HG02840 (cell line): ENCODE data around the gene UGT3A1.
"Not testable (repeated sequence)": the region's sequence is repeated elsewhere in the genome, so short reads cannot be mapped to it uniquely, and the experiment has no call there.

ENCODE experiments used
- ATAC-seq: cut with Tn5 transposase; IDR thresholded peaks from one replicate; pipeline ENCODE4 v1.9.1; 2021; ENCODE audit warnings: mild to moderate bottlenecking, moderate library complexity, moderate number of reproducible peaks; ENCODE audit not compliant: unreplicated experiment, low FRiP score

Gene UGT3A1, protein sequence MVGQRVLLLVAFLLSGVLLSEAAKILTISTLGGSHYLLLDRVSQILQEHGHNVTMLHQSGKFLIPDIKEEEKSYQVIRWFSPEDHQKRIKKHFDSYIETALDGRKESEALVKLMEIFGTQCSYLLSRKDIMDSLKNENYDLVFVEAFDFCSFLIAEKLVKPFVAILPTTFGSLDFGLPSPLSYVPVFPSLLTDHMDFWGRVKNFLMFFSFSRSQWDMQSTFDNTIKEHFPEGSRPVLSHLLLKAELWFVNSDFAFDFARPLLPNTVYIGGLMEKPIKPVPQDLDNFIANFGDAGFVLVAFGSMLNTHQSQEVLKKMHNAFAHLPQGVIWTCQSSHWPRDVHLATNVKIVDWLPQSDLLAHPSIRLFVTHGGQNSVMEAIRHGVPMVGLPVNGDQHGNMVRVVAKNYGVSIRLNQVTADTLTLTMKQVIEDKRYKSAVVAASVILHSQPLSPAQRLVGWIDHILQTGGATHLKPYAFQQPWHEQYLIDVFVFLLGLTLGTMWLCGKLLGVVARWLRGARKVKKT

DNA sequence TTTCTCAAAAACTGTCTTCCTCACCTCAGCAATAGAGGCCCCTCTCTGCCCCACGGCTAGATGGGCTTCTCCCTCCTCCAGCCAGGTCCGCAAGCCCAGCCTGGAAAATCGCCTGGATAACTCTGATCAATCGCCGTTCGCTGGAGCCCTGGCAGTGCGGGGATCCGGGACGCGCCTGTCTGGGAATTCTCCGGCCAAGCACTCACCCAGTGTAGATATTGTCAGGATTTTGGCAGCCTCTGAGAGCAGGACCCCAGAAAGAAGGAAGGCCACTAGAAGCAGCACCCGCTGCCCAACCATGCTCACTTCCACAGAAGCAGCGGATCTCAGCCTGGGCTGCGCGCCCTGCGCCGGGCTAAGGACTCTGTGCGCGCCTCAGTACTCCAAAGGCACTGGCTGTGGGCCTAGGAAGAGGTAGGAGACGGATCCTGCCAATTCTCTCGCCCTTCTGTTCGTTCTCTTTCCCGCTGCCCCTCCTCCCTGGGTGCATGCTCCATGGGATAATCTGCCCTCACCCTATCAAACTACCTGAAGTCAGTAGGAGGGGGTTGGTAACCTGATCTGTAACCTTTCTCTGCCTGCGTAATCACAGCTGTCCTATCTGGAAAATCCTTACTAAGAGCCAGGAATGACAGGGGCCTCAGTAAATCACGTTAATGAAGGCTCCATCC, at the start of gene UGT3A1:
Gene UGT3A1 (minus strand): TSS at position 450 of the 671 bp plus-strand sequence. CDS start 150 bp downstream, at position 300.
- no peak for ATAC-seq

DNA sequence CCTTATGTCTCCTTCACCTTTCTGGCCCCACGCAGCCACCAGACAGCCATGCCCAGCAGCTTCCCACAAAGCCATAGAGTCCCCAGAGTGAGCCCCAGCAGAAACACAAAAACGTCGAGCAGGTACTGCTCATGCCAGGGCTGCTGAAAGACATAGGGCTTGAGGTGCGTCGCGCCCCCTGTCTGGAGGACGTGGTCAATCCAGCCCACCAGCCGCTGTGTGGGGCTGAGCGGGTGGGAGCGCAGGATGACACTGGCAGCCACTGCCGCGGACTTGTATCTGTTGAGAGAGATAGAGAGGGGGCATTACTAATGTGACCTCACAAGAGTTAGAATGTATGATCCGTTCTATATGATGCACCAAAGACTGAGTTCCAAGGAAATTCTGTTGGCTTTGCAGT, 44.5 kb upstream of the UGT3A1 start:
- ATAC-seq, result no peak

DNA sequence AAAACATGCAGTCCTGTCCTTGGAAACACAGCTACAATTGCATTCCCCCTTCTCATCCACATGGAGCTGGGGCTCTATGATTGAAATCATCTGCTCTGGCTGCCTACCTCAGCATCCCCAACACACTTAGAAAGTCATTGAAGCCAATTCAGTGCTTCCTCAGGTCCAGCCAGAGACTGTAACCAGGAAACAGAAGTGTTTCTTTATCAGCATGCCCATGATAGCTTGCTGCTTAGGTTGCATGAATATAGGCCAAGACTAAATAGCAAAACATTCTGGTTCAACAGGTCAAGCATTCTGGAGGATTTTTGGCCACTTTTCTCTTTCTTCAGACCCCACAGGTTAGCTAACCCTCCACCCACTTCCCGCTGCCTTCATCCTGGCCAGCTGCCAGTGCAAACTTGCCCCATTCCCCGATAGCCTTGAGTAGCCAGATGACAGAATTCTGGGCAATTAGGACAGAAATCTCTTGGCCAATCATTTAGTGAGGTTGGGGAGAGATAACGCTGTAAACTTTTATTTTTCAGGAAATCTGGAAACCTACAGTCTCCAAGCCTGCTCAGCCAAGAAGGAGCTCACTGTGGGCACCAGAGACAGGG, 43.4 kb upstream of the UGT3A1 start:
- not testable (repeated sequence) for ATAC-seq

DNA sequence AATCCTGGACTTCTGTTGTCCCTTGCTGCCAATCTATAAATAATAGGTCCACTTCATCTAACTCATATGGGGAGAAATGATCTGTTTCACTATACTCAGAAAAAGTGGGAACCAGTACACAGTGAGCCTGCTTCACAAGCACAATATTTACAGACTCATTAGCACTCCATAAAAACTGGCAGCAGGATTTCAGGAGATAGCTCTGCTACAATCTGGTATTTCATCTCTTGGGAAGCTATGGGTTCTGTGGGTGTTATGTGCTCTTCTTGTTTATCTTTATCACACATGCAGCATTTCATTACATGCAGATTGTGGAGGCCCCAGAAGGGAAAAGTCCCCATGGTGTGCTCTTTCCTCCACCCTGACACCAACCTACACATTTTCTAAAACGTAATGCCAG, 42.3 kb upstream of the UGT3A1 start:
- no peak for ATAC-seq

DNA sequence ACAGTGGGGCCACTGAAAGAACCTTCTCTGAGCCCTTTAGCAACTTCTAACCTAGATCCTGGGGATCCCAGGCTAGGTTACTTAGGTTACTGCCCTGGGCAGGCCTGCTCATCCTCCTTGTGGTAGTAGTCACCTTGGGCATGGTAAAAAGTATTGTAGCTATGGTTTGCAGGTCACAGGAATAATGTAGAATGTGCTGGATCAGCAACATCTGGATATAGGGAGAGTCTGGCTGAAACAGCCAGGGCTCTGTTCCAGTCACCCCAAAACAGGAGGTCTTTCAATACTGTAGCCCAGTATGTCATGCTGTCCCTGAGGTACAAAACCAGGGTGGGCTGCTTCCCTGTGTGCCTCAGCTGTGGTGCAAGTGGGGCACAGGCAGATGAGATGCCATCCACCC, 41.9 kb upstream of the UGT3A1 start:
- no peak for ATAC-seq

DNA sequence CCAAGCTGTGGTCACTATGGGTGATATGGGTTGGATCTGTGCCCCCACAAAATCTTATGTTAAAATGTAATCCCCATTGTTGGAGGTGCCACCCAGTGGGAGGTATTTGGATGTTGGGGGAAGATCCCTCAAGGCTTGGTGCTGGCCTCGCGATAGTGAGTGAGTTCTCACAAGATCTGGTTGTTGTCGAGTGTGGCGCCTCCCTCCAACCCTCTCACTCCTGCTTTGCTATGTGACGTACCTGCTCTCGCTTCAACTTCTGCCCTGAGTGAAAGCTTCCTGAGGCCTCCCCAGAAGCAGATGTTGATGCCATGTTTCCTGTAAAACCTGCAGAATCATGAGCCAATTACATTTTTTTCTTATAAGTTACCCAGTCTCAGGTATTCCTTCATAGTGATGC, 40.0 kb upstream of the UGT3A1 start:
- ATAC-seq, result no peak

DNA sequence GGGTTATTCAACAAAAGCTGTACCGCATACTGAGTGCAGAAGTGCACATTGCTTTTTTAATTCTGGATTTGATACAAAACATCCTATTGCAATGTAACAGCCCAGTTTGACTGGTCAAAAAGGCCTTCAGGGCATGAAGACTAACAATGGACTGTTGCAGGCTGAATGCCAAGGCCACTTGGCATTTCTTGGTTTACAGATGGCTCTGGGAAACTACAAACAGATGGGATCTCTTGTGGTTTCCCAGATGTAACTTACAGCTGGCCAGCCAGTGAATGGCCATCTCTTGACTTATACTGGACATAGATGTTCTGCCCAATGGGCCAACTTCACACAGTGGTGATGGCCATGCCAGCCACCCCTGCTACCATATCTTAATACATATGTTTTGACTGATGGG, 38.7 kb upstream of the UGT3A1 start:
- no peak for ATAC-seq

DNA sequence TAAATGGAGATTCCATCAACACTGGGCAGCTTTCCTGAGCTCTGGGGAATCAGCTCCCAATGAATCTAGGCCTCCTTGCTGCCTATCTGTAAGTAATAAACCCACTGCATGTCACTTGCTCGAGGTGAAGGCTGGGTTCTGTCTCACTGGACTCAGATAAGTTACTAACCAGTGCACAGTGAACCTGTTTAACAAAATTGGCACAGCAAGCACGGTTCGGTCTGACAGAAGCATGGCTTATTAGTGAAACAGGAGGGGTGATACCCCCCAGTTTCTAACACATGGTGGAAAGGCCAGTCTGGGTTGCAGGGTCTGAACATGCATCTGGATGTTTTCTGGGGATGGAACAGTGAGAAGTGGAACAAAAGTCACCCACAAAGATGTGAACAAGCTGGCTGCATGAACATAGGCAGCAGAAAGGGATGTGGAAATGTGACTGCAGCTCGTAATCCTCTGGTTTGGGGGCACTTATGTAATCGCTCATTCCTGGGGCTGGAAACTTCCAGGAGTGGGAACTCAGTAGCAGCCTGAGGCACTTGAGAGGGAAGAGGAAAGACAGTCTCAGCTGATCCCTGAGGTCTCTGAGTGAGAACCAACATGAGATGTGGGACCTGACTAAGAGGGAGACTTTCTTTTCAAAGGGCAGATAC, 37.8 kb upstream of the UGT3A1 start:
- ATAC-seq, result no peak

DNA sequence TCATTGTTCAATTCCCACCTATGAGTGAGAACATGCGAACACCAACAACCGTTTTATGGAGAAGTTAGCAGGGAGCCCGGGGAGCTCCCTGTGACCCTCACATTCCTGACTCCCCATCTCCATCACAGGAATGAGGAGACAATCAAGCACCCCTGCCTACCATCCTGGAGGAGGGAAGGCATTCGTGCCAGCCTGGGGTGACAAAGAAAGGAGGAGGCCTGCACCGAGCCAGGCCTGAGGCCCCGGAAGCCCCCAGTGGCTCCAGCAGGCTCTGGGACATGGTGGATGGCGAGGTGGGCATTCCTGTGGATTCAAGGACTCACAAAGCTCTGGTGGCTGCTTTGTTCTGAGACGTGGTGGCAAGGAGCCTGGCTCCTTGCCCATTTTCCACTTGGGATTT, 36.5 kb upstream of the UGT3A1 start:
- no peak for ATAC-seq

DNA sequence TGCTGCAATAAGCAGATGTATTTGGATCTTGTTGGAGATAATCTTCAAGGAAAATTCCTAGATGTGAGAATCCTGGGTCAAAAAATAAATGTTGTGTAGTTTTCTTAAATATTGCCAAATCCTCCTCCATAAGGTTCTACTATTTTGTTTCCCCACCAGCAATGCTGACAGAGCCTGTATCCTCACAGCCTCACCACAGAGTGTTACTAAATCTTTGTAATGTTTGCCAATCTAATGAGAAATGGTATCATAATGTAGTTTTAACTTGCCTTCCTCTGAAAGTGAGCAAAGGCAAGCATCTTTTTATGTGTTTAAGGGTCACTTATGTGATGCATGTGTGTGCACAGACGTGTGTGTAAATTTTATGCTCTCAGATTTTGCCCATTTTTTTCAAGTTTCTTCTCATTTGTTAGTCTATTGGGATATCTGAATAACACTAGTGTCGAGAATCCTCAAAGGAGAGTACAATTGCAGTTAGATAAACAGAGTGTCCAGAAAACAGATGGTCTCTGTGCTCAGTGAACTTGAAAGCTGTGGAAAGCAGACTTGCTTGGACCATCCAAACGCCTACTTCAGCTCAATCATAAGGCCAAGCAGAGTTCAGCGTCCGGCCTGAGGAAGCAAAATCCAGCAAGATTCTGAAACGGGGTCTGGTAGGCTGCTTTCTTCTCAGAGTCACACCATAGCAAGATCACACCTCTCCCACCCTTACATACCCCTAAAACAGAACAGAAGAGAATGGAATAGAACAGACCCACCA, 35.7 kb upstream of the UGT3A1 start:
- no peak for ATAC-seq

DNA sequence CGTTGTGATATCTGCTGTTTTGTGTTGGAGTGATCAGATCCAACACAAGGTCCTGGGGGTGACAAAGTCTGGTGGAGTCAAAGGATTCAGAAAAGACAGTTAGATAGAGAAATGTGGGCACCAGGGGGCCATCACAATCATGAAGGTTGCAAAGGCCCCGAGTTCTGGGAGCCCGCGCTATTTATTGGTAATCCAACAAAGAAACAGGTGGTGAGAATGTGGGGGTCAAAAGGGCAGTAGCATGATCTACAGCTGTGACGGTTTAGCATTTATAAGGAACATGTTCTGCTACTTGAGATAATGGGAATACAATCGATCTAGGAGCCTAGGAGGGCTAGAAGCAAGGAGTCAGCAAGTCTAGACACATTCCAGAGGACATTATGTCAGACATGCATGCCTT, 31.1 kb upstream of the UGT3A1 start:
- not testable (repeated sequence) for ATAC-seq

DNA sequence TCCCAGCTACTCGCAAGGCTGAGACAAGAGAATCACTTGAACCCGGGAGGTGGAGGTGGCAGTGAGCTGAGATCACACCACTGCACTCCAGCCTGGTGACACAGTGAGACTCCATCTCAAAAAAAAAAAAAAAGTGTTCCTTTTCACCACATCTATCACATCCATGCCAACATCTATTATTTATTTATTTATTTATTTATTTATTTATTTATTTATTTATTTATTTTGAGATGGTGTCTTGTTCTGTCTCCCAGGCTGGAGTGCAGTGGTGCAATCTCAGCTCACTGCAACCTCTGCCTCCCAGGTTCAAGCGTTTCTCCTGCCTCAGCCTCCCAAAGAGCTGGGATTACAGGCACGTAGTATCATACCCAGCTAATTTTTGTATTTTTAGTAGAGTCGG, 28.4 kb upstream of the UGT3A1 start:
- ATAC-seq, result not testable (repeated sequence)

DNA sequence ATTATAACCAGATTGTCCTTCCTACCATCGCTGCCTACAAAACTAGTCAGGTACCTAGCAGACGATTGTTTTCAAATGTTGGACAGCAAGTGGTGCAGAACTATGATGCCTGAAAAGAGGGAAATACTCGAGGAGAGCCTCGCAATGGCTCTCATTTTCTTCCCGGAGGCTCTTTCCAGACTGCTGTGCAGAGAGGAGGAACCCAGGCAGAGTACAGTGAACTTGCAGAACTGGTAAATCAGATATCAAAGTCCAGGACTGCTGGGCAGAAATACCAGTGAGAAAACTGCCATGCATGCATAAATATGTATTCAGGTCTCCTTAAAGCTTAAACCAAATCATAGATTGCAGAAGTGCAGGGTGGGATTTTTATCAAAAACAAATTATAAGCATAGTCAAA, 26.4 kb upstream of the UGT3A1 start:
- ATAC-seq, result no peak

DNA sequence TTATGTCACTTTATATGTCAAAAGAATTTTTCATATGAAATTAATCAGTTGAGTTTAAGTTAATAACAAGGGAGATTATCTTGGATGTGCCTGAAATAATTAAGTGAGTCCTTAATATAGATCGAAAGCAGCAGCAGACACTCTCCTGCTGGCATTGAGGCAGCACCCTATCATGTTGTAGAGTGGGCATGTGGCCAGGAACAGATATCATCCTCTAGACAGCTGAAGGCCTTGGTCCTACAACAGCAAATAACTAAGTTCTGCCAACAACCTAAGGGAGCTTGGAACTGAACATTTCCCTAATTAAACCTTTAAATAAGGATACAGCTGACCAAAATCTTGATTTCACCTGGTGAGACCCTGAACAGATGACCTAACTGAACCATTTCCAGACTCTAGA, 25.8 kb upstream of the UGT3A1 start:
- ATAC-seq, result no peak

DNA sequence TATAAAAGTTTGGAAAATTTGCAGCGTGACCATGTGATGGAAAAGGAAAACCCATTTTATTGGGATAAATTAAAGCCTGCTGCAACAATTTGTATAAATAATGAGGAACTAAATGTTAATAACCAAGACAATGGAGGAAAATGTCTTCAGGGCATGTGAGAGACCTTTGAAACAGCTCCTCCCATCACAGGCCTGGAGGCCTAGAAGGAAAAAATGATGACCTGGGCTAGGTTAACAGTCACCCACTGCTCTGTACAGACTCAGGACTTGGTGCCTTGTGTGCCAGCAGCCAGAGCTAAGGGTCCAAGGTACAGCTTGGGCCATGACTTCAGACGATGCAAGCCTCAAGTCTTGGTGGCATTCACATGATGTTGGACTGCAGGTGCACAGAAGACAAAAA, 22.0 kb upstream of the UGT3A1 start:
- ATAC-seq, result no peak

DNA sequence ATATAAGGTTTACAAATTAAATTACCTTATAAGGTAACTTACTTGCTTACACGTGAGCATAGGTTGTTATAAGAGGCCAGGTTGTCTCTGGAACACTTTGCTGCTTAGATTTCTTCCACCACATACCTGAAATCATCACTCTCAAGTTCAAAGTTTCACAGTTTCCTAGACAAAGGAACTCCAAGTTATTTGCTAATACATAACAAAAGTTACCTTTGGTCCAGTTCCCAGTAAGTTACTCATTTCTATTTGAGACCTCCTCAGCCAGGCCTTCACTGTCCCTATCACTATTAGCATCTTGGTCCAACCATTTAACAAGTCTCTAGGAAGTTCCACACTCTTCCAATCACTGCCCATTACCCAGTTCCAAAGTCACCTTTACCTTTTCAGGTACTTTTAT, 18.5 kb upstream of the UGT3A1 start:
- ATAC-seq, result no peak

DNA sequence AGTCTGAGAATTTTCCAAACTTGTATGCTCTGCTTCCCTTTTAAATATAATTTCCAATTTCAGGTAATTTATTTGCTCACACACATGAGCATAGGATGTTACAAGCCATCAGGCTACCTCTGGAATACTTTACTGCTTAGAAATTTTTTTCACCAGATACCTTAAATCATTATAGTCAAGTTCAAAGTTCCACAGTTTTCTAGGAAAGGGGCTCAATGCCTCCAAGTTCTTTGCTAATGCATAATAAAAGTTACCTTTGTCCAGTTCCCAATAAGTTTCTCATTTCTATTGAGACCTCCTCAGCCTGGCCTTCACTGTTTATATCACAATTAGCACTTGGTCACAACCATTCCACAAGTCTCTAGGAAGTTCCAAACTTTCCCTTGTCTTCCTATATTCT, 16.2 kb upstream of the UGT3A1 start:
- no peak for ATAC-seq

DNA sequence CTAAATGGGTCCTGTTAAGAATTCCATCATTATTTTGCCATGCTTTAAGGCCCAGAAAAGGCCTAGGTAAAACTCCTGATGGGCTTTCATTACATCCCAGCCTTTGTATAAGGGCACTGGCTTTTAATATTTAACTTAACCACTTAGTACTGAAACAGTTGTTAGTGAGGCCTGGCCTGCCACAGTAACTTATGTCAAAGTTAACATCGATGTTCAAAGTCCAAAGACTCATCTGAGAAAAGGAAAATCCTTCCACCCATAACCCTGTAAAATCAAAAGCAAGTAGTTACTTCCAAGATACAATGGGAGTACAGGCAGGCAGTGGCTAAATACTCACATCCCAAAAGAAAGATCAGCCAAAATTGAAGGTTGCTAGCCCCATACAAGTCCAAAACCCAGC, 15.0 kb upstream of the UGT3A1 start:
- no peak for ATAC-seq

DNA sequence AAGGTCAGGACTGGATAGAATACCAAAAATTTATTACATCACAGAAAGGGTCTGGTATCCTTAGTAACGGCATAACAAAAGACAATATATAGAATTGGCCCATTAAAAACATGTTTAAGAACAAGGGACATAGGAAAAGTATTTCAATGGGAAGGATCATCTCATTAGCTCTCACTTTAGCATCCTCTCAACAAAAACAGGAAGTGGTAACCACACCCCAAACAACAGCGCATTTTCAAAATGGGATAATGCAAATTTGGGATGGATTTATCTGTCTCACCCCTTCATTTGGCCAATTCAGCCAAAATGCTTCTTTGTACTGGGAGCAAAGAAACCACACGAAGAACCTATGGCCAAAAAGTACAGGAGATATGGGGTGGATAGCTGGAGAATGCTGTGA, 9.8 kb upstream of the UGT3A1 start:
- no peak for ATAC-seq

DNA sequence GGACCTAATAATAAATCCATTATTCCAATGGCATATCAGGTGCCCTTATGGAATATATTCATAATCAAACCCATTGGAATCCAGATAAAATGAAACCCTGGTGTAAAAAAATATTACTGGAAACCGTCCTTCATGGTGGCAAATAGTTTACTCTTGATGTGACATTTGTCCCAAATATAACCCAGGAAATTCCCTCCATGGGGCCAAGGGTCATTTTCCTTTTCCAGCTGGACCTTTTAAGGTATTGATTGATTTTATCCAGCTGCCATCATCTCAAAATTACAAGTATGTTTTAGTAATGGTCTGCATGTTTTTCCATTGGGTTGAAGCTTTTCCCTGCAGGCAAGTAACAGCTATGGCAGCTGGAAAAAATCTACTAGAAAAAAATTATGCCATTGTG, 8.4 kb upstream of the UGT3A1 start:
- no peak for ATAC-seq
